Right ventricle myocardium inferior (tissue), 1 donor: ENCODE measurements around the gene ULK2. TPM values are rescaled to one million over a fixed set of nuclear protein-coding genes. Genes with fewer than 3 reads are reported as not detected.
A peak's percentile ranks its signal among the peaks of the same experiment; 100 is the strongest.
"Not testable (repeated sequence)": the region's sequence is repeated elsewhere in the genome, so short reads cannot be mapped to it uniquely, and the experiment has no call there.

ENCODE experiments used
- ATAC-seq: fragments of 200-7000 bp; cut with Tn5 transposase; one replicate; pipeline ENCODE4 v1.9.1; 2020; ENCODE audit warnings: mild to moderate bottlenecking, moderate library complexity
- DNase-seq: peaks from one replicate; pipeline ENCODE4 v3.0.0; 2021; ENCODE audit errors: missing footprints
- intact Hi-C: fragments of 100-400 bp; cut with DNase I; formaldehyde crosslinking; loops from one replicate; pipeline ENCODE4 v1.11.0; 2022
- long read RNA-seq: library from polyadenylated mRNA; unstranded; transcript quantifications from one replicate; pipeline ENCODE4 v2.0.0, GENCODE V29; 2021
- total RNA-seq: library from RNA; stranded (reverse); fragmentation: NEBNext Ultra II Directional; extraction: Animal tissue kit (Norgen Biotek cat#: 25700); gene quantifications from one replicate; pipeline ENCODE4 v1.2.1, GENCODE V29; 2021
- donor health status: DM: no; HTN: yes; CAD: no; lungs with severe emphysema.

ULK2 gene
- total RNA-seq = 14.7 TPM
- long read RNA-seq, full-length matches to known transcripts = 9 of 15 reads
- long read RNA-seq, partial matches to known transcripts = 6 of 15 reads
- long read RNA-seq, other reads (novel, unspliced or antisense) = 0 of 15 reads

GRCh38 chr17:19867329-19868078 lies at the start of gene ULK2:
ULK2 (minus strand) TSS chr17:19867936; CDS start chr17:19867417, 519 bp downstream.
- peak; percentile 85 for ATAC-seq
- intact Hi-C loops = no loop called here
- DNase-seq = peak; percentile 83

DNA sequence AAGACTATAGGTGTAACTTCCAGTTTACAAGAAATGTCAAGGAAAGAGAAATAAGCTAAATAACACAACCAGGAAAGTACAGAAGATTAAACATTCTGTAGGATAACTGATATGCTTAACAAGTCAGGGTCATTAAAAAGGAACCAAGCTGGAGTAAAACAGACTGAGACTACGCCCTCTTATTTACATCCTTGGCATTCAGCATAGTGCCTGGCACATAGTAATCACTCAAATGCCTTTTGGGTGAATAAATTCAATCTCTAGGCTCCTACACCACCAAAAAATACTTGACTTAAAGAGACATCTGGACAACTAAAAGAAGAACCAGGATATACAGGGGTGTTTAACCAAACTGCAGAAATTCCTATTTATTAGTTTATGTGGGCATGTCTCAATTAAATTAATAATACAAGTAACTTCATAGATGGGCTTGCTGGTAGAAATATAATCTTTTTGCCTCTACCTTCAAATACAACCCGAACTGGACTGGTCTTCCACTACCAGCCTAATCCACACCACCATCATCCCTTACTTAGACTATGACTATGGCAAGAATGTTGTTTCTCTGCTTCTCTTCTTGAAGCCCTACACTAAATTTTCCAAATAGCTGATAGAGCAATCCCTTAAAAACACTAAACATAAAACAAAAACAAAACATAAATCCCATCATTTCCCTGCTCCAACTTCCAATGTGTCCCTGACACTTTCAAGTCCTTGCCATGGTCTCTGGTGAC lies 47.7 kb upstream of the ULK2 start:
- ATAC-seq (no peak), DNase-seq (no peak)
- intact Hi-C loops = no loop called here

DNA sequence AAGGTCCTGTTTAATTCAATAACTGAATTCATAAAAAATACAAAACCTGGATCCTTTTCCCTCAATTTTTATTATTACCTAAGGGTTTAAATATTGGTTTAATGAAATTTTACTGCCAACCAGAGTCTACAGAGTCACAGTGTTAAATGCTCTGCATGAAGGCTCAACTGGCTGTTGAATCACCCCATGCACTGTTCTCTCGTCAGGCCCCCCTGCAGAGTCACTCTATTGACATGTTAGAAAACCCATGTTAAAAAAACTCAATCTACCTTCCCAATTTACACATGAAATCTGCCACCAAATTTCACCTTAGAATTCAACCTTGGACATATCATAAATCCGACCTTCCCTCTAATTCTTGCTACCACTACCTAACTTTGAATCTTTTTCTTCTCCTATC lies 43.3 kb upstream of the ULK2 start:
- intact Hi-C loops = no loop called here
- DNase-seq (no peak), ATAC-seq (no peak)

DNA sequence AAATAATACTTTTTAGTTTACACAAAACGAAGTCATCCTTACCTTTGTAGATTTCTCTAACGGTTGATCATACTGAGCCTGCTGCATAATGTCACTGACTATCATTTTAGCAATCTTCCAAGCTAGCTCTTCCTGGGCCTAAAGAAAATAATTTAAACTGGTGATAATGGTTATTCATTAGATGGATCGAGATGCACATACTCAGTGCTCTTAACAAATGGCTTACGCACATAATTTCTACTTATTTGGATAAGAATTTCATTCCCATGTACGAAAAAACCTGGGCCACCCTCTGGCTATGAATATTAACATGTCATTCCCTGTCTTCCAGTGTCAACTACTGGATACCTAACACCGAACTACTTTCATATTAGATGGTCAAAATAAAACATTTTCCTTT lies 41.4 kb upstream of the ULK2 start:
- ATAC-seq (no peak), DNase-seq (no peak)
- intact Hi-C loops = no loop called here

GRCh38 chr17:19905502-19905901 lies 37.8 kb upstream of the ULK2 start:
- no peak for ATAC-seq
- intact Hi-C loops = no loop called here
- no peak for DNase-seq

DNA sequence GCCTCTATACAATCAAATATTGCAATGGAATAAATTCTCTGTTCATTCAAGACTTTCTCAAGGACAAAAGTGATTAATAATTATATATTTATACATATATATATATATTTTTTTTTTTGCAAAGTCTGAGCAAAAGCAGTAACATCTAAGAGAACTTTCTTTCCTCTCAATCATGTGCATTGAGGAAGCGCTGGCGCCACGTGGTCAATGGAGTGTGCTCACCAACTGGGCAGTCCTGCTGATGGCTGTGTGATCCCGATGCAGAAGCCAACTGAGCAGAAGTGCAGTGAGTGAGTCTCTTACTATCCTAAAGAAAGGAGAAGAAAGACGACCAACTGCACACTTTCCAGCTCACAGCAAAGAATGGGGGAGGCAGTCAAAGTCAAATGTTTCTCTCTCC lies 37.2 kb upstream of the ULK2 start:
- peak; percentile 46 for ATAC-seq
- intact Hi-C loops = no loop called here
- peak; percentile 76 for DNase-seq

- intact Hi-C loops = no loop called here
- ATAC-seq (no peak), DNase-seq (no peak)
Measured at GRCh38 chr17:19904412-19904811, 36.7 kb upstream of the ULK2 start.

DNA sequence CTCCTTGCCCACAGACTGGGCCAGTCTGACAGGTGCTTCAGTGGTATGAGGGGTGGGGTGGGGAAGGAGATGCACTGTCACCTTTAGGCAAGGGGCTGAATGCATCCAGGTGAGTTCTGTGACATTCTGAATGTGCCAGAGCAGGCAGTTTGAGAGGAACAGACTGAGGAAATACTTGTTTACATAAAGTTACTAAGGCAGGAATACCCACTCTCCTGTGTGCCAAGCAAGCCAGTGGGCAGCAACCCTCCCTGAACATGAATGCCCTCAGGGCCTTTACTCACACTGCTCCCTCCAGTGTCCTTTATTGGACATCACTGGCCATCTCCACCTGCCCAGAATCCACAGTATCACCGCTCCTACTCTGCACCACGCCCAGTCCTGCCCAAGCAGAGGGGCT lies 33.1 kb upstream of the ULK2 start:
- intact Hi-C loops = no loop called here
- DNase-seq (no peak), ATAC-seq (no peak)

GRCh38 chr17:19897903-19898302 lies 30.2 kb upstream of the ULK2 start:
- intact Hi-C loops = no loop called here
- ATAC-seq = no peak

DNA sequence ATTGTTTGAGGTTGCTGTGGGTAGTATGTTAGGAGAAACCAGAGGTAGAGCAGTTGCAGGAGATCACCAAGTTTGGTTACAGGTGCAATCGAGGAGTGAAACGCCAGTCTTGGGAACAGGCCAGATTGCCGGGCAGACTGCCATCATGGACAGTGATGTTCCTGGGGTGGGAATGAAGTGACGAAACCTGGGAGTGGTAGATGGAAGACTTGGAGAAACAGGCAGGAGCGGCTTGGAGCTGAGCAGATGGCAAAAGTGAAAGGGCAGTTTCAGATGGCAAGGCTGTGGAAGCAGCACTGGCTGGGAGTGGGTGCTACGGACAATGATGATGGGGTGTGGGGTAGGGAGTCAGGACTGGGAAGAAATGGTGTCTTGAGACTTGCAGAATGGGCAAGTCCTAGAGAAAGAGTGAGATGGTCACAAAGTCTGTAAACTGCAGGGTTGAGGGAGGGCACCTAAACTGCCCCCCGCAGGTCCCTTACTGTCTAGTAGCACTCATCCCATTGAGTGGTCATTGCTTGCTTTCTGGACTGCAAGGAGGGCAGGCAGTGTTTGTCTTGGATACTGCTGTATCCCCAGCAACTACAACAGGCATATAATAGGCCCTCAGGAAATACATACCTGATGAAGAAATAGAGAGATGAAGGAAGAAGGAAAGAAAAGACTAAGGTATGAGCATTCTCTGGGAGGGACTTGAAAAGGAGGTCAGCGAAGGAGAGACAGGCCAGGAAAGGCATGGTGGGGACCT lies 29.5 kb upstream of the ULK2 start:
- ATAC-seq = peak; percentile 53
- no peak for DNase-seq

More at GRCh38 chr17:19897903-19898302, 30.2 kb upstream of the ULK2 start:
- no peak for DNase-seq

GRCh38 chr17:19896679-19897078 lies 28.9 kb upstream of the ULK2 start:
- DNase-seq (no peak), ATAC-seq (no peak)
- intact Hi-C loops = no loop called here

More for the DNA sequence above, 29.5 kb upstream of the ULK2 start:
- intact Hi-C loops = no loop called here

- DNase-seq, ATAC-seq, intact Hi-C loops: not testable (repeated sequence)
Measured at GRCh38 chr17:19890554-19890953, 22.8 kb upstream of the ULK2 start.

DNA sequence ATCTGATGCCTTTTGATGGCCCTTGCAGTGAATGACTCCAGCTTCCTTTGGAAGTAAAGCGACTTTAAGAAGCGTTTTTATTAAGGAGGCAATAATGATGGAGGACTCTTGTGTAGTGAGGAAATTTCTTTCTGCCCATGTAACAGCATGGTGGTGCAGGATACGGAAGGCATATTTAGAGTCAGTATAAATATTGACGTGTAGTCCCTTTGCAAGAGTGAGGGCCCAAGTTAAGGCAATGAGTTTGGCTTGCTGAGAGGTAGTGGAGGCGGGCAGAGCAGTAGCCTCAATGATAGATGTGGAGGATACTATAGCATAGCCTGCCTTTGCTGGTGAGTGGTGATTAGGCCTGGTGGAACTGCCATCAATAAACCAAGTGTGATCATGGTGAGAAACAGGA lies 22.3 kb upstream of the ULK2 start:
- ATAC-seq, intact Hi-C loops, DNase-seq: not testable (repeated sequence)

GRCh38 chr17:19886116-19886515 lies 18.4 kb upstream of the ULK2 start:
- DNase-seq (no peak), ATAC-seq (no peak)
- intact Hi-C loops = no loop called here

DNA sequence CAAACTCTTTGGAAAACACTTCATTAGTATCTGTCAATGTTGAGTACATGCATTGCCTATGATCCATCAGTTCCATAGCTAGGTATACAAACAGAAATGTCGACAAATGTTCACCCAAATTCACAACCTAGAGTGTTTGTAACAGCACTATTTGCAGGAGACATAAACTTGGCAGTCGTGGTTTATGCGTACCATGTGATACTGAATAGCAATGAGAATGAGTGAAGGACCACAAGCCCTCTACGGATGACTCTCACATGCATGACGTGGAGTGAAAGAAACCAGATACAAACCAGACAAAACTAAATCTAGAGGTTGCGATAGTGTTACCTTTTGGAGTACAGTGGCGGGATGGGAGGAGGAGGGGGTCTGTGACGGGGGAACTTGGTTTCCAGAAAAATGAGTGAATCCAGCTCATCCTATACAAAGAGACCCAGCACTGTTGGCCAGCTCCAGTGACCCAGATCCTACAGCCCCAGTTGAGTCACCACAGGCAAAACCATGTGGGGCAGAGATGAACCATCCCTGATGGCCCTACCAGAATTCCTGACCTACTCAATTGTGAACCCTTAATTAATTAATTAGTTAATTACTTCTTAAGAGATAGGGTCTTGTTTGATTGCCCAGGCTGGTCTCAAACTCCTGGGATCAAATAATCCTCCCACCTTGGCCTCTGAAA lies 15.9 kb upstream of the ULK2 start:
- intact Hi-C loops = no loop called here
- ATAC-seq (peak; percentile 31), DNase-seq (no peak)

GRCh38 chr17:19880393-19880792 lies 12.7 kb upstream of the ULK2 start:
- DNase-seq (no peak), ATAC-seq (no peak)
- intact Hi-C loops = no loop called here

GRCh38 chr17:19877364-19877945 lies 9.7 kb upstream of the ULK2 start:
- no peak for ATAC-seq
- intact Hi-C loops = no loop called here

GRCh38 chr17:19876529-19877161 lies 8.9 kb upstream of the ULK2 start:
- intact Hi-C loops = no loop called here
- DNase-seq (peak; percentile 85), ATAC-seq (peak; percentile 93)

More at GRCh38 chr17:19877364-19877945, 9.7 kb upstream of the ULK2 start:
- DNase-seq = no peak
